Activated T-cell treated with anti-CD3 and anti-CD28 coated beads for 48 hours (primary cell): ENCODE data around the gene FMO3.

ENCODE experiments used
- DNase-seq: peaks from one replicate; pipeline ENCODE4 v3.0.0-alpha.2; 2020; ENCODE audit warnings: low read depth

Gene FMO3

GRCh38 chr1:171116676-171117075 is 26.0 kb downstream of the FMO3 start:
- DNase-seq, result no peak

GRCh38 chr1:171117085-171117484 is 26.4 kb downstream of the FMO3 start:
- DNase-seq, result no peak

DNA sequence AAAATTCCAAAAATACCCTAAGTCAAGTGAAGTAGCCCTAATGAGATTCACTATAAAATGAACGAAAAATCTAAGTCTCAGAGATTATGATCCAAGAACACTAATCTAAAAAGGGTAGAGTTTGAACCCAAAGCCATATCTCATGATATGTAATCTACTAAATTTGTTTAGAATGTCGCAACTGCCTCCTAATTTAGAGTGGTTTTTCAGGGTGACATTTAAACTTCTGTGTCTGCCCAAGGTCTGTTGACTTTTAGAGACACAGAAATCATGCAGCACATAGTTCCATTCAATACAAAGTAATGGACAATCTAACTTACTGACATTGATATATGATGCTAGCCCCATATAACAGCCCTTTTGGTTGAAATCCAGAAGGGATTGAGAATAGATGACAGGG is 28.9 kb downstream of the FMO3 start:
- no peak for DNase-seq

DNA sequence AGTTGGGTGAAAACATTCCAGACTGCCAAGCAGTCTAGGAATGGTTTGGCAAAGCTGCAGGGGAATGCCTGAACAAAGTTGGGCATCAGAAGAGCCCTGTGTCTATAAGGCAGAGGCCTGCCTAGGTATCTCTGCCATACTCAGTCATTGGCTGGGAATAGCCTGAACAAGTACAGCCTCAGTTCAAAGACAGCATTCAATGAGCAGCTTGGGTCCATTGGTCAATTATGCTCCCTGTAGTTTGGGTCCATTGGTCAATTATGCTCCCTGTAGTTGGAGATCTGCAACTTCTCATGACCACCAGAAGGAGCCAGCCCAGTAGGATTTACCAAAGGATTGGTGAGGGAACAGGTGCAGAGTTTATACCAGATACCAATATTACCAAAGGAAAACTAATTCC is 31.6 kb downstream of the FMO3 start:
- no peak for DNase-seq

GRCh38 chr1:171122893-171123292 is 32.2 kb downstream of the FMO3 start:
- DNase-seq, result no peak

DNA sequence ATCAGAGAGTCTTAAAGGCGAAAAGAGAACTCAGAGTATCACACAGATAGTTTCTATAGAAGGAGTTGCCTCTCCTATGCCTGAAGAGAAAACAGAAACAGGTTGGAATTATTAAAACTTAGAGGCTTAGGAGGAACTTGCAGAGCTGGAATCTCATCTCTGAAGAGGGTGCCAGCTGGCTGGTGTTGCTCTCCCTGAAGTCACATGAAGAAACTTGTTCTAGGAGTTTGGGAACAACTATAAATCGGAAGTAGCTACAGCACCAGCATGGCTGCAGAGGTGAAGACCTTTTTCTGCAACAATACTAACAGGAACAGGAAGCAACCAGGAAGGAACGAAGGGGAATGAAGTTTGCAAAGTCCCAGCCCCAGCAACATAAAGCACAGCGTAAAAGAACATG is 35.8 kb downstream of the FMO3 start:
- DNase-seq, result no peak

- no peak for DNase-seq
These were observed 36.4 kb downstream of the FMO3 start for GRCh38 chr1:171127099-171127498.

DNA sequence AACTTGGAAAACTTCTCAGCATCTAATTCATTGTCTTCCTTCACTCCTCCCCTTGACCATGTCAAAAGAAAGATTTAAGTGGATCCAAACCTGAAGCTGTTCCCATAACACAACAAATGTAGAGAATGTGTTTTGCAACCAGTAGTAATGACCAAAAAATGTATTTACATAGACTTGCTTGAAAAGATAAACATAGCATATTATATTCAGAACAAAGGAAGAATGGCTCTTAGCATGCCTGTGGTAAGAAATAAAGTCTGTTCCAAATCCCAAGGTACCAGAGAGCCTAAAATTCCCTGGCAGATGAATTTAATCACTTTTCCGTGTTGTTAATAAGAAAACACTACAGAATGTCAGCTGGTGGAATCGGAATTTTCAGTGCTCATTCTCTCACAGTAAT is 36.8 kb downstream of the FMO3 start:
- DNase-seq, result no peak

DNA sequence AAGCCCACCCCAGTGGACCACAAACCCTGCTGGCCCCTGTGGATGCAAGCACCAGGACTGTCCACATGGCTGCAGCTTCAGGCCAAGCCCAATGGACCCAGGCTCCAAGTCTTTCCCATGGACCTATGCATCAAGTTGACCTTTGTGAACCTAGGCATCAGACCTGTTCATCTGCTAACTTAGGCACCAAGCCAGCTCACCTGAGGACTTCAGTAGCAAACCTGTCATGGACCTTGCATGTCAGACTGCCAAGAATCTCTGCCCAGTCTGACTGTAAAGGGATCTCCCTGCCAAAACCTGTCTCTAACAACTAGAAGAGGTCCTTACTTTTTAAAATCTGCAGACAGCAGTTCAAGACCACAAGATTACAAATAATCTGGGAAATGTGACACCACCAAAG is 37.8 kb downstream of the FMO3 start:
- no peak for DNase-seq

DNA sequence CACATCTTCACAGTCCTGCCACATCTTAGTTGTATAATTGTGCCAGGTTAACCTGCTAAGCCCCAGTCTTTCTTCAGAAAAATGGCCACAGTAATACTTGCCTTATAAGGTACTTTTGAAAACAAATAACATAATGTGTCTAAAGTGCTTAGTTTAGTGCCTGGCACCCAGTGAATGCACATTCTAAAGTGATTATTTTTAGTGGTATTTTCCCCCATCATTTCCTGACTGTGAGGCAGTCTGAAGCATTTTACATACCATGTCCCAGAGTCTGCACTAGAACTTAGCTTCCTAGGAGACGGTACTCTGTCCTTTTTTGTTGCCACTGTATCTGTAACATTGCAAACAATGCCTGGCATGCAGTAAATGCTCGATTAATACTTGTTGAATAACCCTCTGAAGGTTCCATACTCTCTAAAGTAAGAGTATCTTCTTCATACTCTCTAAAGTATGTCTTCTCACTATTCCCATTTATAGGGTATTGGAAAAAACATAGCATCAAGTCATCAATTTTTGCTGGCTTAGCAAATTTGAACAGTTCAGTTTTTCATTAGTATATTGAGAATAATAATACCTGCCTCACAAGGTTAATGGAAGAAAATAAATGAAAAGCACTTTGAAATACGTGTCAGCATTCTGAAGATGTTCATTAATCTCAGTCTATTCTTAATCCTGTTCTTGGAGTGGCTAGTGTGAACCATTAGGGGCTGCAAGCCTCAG is 43.7 kb downstream of the FMO3 start:
- DNase-seq, result no peak

DNA sequence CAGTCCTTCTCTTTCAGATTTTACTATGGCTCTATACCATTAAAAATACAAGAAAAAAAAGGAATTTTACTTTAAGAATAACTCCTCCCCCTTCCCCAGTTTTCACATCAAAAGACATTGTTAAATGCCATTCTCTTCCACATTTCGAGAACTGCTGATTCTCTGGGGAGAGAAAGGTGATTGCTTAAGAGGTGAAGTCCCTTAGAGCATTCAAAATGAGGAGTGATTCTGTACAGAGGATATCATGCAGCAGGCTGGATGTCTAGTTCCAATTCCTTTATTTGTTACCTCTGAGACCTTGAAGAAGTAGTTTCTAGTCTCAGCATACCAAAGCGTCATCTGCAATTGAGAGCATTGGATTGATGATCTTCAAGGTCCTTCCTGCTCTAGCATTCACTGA is 46.9 kb downstream of the FMO3 start:
- DNase-seq, result no peak

GRCh38 chr1:171138980-171139379 is 48.3 kb downstream of the FMO3 start:
- DNase-seq, result no peak

GRCh38 chr1:171139890-171140289 is 49.2 kb downstream of the FMO3 start:
- DNase-seq, result no peak

DNA sequence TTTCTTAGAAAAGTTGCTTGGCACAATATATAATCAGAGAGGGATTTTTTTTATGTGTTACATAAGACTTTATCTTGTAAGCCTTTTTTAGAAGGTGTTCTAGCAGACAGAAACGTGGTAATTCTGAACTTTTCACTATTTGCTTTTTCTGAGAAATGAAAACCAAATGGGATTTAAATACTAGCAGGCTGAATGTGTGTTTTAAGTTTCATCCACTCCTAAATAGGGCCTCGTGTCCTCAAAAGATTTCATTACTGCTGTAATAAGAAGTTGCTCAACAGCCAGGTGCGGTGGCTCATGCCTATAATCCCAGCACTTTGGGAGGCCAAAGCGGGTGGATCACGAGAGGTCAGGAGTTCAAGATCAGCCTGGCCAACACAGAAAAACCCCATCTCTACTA is 49.7 kb downstream of the FMO3 start:
- no peak for DNase-seq

GRCh38 chr1:171140956-171141687 is 50.4 kb downstream of the FMO3 start:
- no peak for DNase-seq

GRCh38 chr1:171141688-171142415 is 51.1 kb downstream of the FMO3 start:
- DNase-seq, result no peak

DNA sequence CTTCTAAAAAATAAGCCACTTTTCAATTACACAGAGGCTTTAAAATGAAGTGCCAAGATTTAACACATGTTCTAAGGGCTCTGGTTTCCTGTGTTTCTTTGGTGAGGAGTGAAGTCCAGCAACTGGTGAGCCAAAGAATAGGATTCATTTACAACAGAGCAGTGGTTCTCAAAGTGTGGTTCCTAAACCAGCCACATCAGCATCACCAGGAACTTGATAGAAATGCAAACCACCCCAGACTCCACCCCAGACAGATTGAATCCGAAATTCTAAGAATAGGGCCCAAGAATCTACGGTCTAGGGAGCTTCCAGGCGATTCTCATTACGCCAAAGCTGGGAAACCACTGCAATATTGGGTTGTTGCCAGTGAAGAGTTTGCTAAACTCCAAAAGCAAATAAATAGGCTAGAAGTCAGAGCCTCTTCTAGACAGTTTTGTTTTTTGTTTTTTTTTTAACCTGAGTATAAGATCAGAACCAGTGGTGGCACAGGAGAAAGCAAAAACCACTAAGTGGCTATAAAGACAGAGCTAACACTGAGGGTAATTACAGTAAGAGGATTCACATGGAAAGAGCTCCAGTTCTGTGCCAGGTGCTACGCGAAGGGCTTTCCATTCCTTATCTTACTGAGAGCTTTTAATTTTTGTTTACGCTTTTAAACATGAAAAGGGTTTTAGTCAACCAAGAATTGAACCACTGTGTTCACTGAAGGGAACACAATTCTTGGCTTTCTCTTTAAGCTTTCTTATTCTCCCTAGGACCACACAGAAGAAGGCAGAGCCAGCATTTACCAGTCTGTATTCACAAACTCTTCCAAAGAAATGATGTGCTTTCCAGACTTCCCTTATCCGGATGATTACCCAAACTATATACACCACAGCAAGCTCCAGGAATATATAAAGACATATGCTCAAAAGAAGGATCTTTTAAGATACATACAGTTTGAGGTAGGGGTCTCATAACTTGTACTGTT is 52.0 kb downstream of the FMO3 start:
- no peak for DNase-seq

DNA sequence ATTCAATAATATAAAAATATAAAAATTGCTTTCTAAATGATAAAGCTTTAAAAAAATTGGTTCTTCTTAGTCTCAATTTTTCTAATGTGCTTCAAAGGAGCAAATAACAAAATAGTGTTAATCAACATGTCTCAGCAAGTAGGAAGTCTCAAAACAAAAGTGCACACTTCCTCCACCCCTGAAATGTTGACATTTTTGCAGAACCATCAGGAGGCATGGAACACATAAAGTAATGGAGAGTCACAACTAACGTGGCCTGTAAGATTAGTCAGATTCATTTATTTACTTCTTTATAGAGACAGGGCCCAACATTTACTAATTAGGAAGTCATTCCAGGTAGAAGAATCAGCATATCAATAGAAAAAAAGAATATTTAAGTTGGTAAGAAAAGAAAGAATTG is 59.5 kb downstream of the FMO3 start:
- DNase-seq, result no peak

DNA sequence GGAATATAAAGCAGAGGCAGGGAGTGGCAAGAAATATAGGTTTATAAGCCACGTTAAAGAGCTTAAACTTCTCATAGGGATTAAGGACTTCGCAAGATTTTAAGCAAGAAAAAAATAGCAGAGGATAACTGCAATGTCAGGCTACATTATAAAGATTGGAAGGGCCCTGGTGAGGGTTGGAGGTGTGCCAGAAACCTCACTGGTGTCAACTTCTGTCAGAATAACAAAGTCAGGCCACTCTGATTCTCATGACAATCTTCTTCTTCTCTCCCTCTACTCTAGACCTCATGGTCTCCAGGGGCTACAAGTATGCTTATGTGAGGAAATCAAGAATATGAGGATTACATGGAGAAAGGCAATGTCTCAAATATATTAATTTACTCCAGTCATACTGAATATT is 61.8 kb downstream of the FMO3 start:
- no peak for DNase-seq

DNA sequence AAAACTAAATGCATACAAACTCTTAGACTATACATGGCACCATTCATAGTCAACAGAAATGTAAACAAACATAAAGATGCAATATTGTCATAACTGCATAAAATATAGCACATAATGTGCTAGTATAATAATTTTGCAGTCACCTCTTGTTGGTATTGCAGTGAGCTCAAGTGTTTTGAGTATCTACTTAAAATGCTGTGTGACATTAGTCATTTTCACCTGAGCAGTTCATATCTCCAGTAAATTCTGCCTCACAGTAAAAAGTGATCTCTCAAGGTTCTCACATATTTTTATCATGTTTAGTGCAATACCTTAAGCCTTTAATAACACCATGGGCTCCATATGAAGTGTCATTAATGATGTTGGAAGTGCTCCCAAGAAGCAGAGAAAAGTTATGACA is 64.8 kb downstream of the FMO3 start:
- DNase-seq, result no peak

DNA sequence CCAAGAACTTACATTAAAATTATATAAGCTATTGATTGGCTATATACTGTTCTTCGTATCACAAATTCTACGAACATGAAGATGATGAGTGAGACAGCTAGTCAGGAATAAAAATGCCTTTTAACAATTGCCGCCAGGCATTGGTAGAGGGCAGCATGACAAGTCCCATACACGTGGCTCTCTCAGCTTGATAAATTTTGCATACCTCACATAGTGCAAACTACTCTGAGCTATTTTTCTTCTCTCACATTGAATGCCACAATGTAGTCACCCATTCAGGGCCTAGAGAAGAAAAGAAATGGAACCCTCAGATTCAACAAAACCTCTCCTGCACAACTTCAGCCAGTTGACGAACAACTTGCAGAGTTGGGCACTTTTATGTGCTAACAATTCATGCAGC is 67.4 kb downstream of the FMO3 start:
- no peak for DNase-seq

- DNase-seq, result no peak
These were observed 67.8 kb downstream of the FMO3 start for GRCh38 chr1:171158551-171158950.
